ENCODE data around the gene SHISA9. TPM values are rescaled to one million over a fixed set of nuclear protein-coding genes. Genes with fewer than 3 reads are reported as not detected.

The SHISA9 gene
- polyA plus RNA-seq, 2 of the 4 experiments (the other 2 are of a cell fraction): 0.16 TPM; not detected in 1

DNA sequence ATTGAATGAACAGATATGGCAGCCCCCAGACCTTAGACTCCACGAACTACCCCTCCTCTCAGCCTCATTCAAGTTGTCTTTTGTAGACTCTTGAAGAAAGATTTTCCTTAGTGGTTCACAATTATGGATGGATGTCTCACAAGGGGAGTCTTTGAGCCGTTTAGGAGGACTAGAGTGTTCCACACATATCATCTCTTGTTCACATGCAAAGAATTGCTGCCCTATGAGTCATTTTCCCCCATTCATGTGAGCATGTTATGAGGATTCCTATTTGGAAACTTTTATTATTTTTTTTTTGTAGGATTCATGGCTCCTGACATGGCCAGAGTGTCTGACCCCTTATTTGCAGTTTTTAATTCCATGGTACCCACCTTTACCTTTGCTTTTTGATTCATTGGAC is 237.1 kb downstream of the SHISA9 start:
- H3K27ac ChIP-seq: no peak overlapping the region
- WGBS (ENCODE audit: missing lambda C conversion rate): 2% methylated on average over 2 of the region's 2 CpGs
- H3K4me3 ChIP-seq: no peak overlapping the region
- no peaks in the 10 kb centered on the region for H3K4me1 ChIP-seq
- DNase-seq (ENCODE audit: low read depth in 1 of 2, low spot score in 1 of 2): no peak
- POLR2A ChIA-PET: no interaction called here
- TF ChIP-seq BHLHE40 (IDR thresholded peaks at IDR 0.05; ENCODE audit: low read depth, low read length) (no peak), JUNB (IDR thresholded peaks at IDR 0.05) (no peak), MAZ (IDR thresholded peaks at IDR 0.05; ENCODE audit: borderline replicate concordance, low read depth, low read length) (no peak), TFCP2L1 (CRISPR knock-in tag; IDR thresholded peaks at IDR 0.05) (no peak), ZSCAN20 (CRISPR knock-in tag; IDR thresholded peaks at IDR 0.05) (no peak), EHF (CRISPR knock-in tag; IDR thresholded peaks at IDR 0.05) (no peak), POLR2AphosphoS2 (conservative IDR thresholded peaks at IDR 0.05; ENCODE audit: low read length) (no peak), CHD2 (IDR thresholded peaks at IDR 0.05; ENCODE audit: low read length, partially characterized antibody) (no peak), CEBPB (IDR thresholded peaks at IDR 0.05) (no peak), RFX5 (IDR thresholded peaks at IDR 0.05) (no peak), PHF8 (IDR thresholded peaks at IDR 0.05; ENCODE audit: borderline replicate concordance, low read depth) (no peak)
- TF ChIP-seq, protein P1, sequence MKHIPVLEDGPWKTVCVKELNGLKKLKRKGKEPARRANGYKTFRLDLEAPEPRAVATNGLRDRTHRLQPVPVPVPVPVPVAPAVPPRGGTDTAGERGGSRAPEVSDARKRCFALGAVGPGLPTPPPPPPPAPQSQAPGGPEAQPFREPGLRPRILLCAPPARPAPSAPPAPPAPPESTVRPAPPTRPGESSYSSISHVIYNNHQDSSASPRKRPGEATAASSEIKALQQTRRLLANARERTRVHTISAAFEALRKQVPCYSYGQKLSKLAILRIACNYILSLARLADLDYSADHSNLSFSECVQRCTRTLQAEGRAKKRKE (CRISPR knock-in tag; IDR thresholded peaks at IDR 0.05; ENCODE audit: low read depth): no peak
- TF ChIP-seq, protein P2, sequence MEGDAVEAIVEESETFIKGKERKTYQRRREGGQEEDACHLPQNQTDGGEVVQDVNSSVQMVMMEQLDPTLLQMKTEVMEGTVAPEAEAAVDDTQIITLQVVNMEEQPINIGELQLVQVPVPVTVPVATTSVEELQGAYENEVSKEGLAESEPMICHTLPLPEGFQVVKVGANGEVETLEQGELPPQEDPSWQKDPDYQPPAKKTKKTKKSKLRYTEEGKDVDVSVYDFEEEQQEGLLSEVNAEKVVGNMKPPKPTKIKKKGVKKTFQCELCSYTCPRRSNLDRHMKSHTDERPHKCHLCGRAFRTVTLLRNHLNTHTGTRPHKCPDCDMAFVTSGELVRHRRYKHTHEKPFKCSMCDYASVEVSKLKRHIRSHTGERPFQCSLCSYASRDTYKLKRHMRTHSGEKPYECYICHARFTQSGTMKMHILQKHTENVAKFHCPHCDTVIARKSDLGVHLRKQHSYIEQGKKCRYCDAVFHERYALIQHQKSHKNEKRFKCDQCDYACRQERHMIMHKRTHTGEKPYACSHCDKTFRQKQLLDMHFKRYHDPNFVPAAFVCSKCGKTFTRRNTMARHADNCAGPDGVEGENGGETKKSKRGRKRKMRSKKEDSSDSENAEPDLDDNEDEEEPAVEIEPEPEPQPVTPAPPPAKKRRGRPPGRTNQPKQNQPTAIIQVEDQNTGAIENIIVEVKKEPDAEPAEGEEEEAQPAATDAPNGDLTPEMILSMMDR (IDR thresholded peaks at IDR 0.05): no peak
- TF ChIP-seq, protein P3, sequence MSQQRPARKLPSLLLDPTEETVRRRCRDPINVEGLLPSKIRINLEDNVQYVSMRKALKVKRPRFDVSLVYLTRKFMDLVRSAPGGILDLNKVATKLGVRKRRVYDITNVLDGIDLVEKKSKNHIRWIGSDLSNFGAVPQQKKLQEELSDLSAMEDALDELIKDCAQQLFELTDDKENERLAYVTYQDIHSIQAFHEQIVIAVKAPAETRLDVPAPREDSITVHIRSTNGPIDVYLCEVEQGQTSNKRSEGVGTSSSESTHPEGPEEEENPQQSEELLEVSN (IDR thresholded peaks at IDR 0.05; ENCODE audit: borderline replicate concordance, low read depth): no peak
- no peak for ATAC-seq
- FAIRE-seq: no peak
- no peak overlapping the region for H3K4me2 ChIP-seq
- no peaks in the 10 kb centered on the region for H3K9me3 ChIP-seq
- CTCF ChIA-PET: no interaction called here

DNA sequence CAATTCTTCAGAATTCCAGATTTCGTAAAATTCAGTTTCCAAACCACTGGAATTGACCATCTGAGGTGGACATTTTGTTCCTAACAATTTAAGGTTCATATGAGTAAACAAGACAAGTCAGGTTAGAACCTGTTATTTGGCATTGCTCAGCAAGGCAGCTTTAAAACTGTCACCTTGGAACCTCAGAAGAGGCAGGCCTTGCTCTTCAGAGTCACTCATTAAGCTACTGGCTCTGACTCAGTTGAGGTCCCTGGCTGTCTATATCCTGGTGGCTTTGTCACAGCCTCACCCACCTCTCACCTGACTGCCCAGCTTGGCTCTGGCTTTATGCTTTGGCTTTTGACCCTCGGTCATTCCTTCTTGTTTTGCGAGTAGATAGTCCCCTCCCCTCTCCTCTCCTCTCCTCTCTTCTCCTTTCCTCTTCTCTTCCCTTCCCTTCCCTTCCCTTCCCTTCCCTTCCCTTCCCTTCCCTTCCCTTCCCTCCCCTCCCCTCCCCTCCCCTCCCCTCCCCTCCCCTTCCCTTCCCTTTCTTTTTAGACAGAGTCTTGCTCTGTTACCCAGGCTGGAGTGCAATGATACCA is 238.4 kb downstream of the SHISA9 start:
- no peak for FAIRE-seq
- TF ChIP-seq TP53 (CRISPR knock-in tag; IDR thresholded peaks at IDR 0.05) (no peak), ZNF302 (CRISPR knock-in tag; IDR thresholded peaks at IDR 0.05) (no peak), KDM1A (IDR thresholded peaks at IDR 0.05; ENCODE audit: low read depth) (no peak), RAD21 (conservative IDR thresholded peaks at IDR 0.05 in 1 of 2, IDR thresholded peaks at IDR 0.05 in 1 of 2) (no peak), FOSL2 (IDR thresholded peaks at IDR 0.05) (no peak), FOSL2 (CRISPR knock-in tag; IDR thresholded peaks at IDR 0.05) (no peak), CBX8 (IDR thresholded peaks at IDR 0.05) (no peak), SMC3 (IDR thresholded peaks at IDR 0.05) (no peak), EHF (CRISPR knock-in tag; IDR thresholded peaks at IDR 0.05) (no peak), MAFK (IDR thresholded peaks at IDR 0.05; ENCODE audit: partially characterized antibody) (no peak), SREBF2 (IDR thresholded peaks at IDR 0.05) (no peak), MYC (IDR thresholded peaks at IDR 0.05; ENCODE audit: borderline replicate concordance, low read length) (no peak)
- TF ChIP-seq, protein P4, sequence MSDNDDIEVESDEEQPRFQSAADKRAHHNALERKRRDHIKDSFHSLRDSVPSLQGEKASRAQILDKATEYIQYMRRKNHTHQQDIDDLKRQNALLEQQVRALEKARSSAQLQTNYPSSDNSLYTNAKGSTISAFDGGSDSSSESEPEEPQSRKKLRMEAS (IDR thresholded peaks at IDR 0.05): no peak
- TF ChIP-seq, protein P1 (CRISPR knock-in tag; IDR thresholded peaks at IDR 0.05; ENCODE audit: low read depth): no peak
- TF ChIP-seq, protein P5, sequence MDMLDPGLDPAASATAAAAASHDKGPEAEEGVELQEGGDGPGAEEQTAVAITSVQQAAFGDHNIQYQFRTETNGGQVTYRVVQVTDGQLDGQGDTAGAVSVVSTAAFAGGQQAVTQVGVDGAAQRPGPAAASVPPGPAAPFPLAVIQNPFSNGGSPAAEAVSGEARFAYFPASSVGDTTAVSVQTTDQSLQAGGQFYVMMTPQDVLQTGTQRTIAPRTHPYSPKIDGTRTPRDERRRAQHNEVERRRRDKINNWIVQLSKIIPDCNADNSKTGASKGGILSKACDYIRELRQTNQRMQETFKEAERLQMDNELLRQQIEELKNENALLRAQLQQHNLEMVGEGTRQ (IDR thresholded peaks at IDR 0.05): no peak
- TF ChIP-seq, protein P2 (IDR thresholded peaks at IDR 0.05): no peak
- H3K27ac ChIP-seq: no peak overlapping the region
- 0% methylated on average over 3 of the region's 3 CpGs for WGBS (ENCODE audit: missing lambda C conversion rate)
- no peak for DNase-seq (ENCODE audit: low read depth in 1 of 2, low spot score in 1 of 2)
- ChIA-PET CTCF (no interaction called here), POLR2A (no interaction called here)
- no peak overlapping the region for H3K4me3 ChIP-seq
- H3K4me1 ChIP-seq: no peaks in the 10 kb centered on the region
- no peak for ATAC-seq
- H3K4me2 ChIP-seq: no peak overlapping the region
- H3K9me3 ChIP-seq: no peaks in the 10 kb centered on the region

Measured in A549 (cell line).